Fibroblast of lung (primary cell): ENCODE measurements around the gene BTBD9. TPM values are rescaled to one million over a fixed set of nuclear protein-coding genes. Genes with fewer than 3 reads are reported as not detected.

Source experiments
- DNase-seq, 2 donors: peaks; one replicate each; pipeline versions ENCODE4 v3.0.0 to v3.0.0-alpha.2; 2010; ENCODE audit warnings: low read depth in 2 of 2
- H2AFZ ChIP-seq: 2 replicates; pipeline ENCODE4 v1.5.1; 2012; ENCODE audit warnings: low read length, control low read depth, inconsistent platforms
- H3K27ac ChIP-seq: 2 replicates; pipeline ENCODE4 v1.5.1; 2011; ENCODE audit warnings: low read length, control low read depth; ENCODE audit not compliant: insufficient read depth
- H3K27me3 ChIP-seq: 2 replicates; pipeline ENCODE4 v1.5.1; 2011; ENCODE audit warnings: mild to moderate bottlenecking, low read length; ENCODE audit not compliant: control insufficient read depth, insufficient read depth
- H3K36me3 ChIP-seq: 2 replicates; pipeline ENCODE4 v1.5.1; 2011; ENCODE audit warnings: low read length; ENCODE audit not compliant: control insufficient read depth, insufficient read depth
- H3K4me1 ChIP-seq: 2 replicates; pipeline ENCODE4 v1.5.1; 2011; ENCODE audit warnings: low read length; ENCODE audit not compliant: control insufficient read depth, insufficient read depth; ENCODE audit errors: extremely low read depth
- H3K4me2 ChIP-seq: 2 replicates; pipeline ENCODE4 v1.5.1; 2011; ENCODE audit warnings: low read length, control low read depth; ENCODE audit not compliant: insufficient read depth; ENCODE audit errors: extremely low read depth
- H3K4me3 ChIP-seq, 4 experiments: fragments of 200-600 bp in 1 of 4; sonication (generic) in 1 of 4; replicated peaks in 1 of 4; 2 replicates each; pipeline ENCODE4 v1.5.1; 2011 to 2016; ENCODE audit warnings: low read length in 4 of 4, low read depth in 3 of 4, mild to moderate bottlenecking in 3 of 4, control low read depth in 2 of 4, inconsistent platforms in 1 of 4, mixed read lengths in 1 of 4; ENCODE audit not compliant: insufficient read depth in 1 of 4; ENCODE audit errors: control extremely low read depth in 1 of 4
- H3K79me2 ChIP-seq: 2 replicates; pipeline ENCODE4 v1.5.1; 2012; ENCODE audit warnings: mild to moderate bottlenecking, low read length, inconsistent platforms; ENCODE audit not compliant: control insufficient read depth, insufficient read depth
- H3K9ac ChIP-seq: 2 replicates; pipeline ENCODE4 v1.5.1; 2011; ENCODE audit warnings: mild to moderate bottlenecking, low read length, control low read depth; ENCODE audit not compliant: insufficient read depth
- H3K9me3 ChIP-seq: 2 replicates; pipeline ENCODE4 v1.5.1; 2012; ENCODE audit warnings: low read depth, low read length; ENCODE audit not compliant: control insufficient read depth, insufficient read depth
- H4K20me1 ChIP-seq: 2 replicates; pipeline ENCODE4 v1.5.1; 2011; ENCODE audit warnings: low read length; ENCODE audit not compliant: control insufficient read depth, insufficient read depth; ENCODE audit errors: extremely low read depth
- CTCF ChIP-seq, 2 donors: IDR thresholded peaks in 1 of 2; conservative IDR thresholded peaks in 1 of 2; 1 replicate in 1 of 2; 2 replicates in 1 of 2; pipeline ENCODE4 v1.5.1; 2011 to 2012; ENCODE audit warnings: low read length in 2 of 2, control low read depth in 1 of 2, inconsistent platforms in 1 of 2, low read depth in 1 of 2, mild to moderate bottlenecking in 1 of 2
- EZH2 ChIP-seq: IDR thresholded peaks from 2 replicates; pipeline ENCODE4 v1.5.1; 2012; ENCODE audit warnings: low read length, control low read depth, mild to moderate bottlenecking; ENCODE audit errors: missing control alignments
- polyA plus RNA-seq, 2 donors: library from polyadenylated mRNA; depleted of rRNA in 1 of 2; stranded (reverse) in 1 of 2; unstranded in 1 of 2; fragments of >200 nt; gene quantifications; 2 replicates each; pipeline ENCODE4 v1.2.1, GENCODE V29; 2011 to 2012; ENCODE audit warnings: missing spikeins in 1 of 2
- total RNA-seq: library from RNA; depleted of rRNA; stranded (reverse); fragments of >200 nt; gene quantifications from 2 replicates; pipeline ENCODE4 v1.2.1, GENCODE V29; 2014

Gene BTBD9
- total and polyA plus RNA-seq, 2 donors (not counting 1 experiment from before 2014, with no cell fraction given) = 7.7 to 13.4 TPM

- H3K9ac ChIP-seq = no peak overlapping the region
- H3K4me3 ChIP-seq = no peak overlapping the region
- no peaks in the 10 kb centered on the region for H3K9me3 ChIP-seq
- no peak for DNase-seq
- no peaks in the 10 kb centered on the region for H4K20me1 ChIP-seq
- H3K36me3 ChIP-seq = no peaks in the 10 kb centered on the region
- no peak overlapping the region for H3K4me2 ChIP-seq
- H3K27ac ChIP-seq = no peak overlapping the region
- H3K27me3 ChIP-seq = no peaks in the 10 kb centered on the region
- H2AFZ ChIP-seq = no peak overlapping the region
- no peak for TF ChIP-seq CTCF (conservative IDR thresholded peaks at IDR 0.05 in 1 of 2, IDR thresholded peaks at IDR 0.05 in 1 of 2; ENCODE audit: low read depth in 1 of 2, low read length in 2 of 2)
- no peak for TF ChIP-seq EZH2
- H3K79me2 ChIP-seq = no peaks in the 10 kb centered on the region
- H3K4me1 ChIP-seq = peaks cover 3% of the 10 kb centered on the region
Observed at GRCh38 chr6:38552121-38552520, 87.6 kb downstream of the BTBD9 start.

GRCh38 chr6:38549795-38550194 lies 89.9 kb downstream of the BTBD9 start:
- Histone ChIP-seq H3K4me1 (peaks cover 1% of the 10 kb centered on the region), H3K4me3 (no peak overlapping the region), H3K27me3 (no peaks in the 10 kb centered on the region), H3K36me3 (no peaks in the 10 kb centered on the region), H3K9ac (no peak overlapping the region), H3K4me2 (no peak overlapping the region), H3K27ac (no peak overlapping the region), H3K9me3 (no peaks in the 10 kb centered on the region), H3K79me2 (no peaks in the 10 kb centered on the region), H2AFZ (no peak overlapping the region), H4K20me1 (no peaks in the 10 kb centered on the region)
- TF ChIP-seq CTCF (conservative IDR thresholded peaks at IDR 0.05 in 1 of 2, IDR thresholded peaks at IDR 0.05 in 1 of 2; ENCODE audit: low read depth in 1 of 2, low read length in 2 of 2) = no peak
- TF ChIP-seq EZH2 = no peak
- no peak for DNase-seq

GRCh38 chr6:38549180-38549579 lies 90.5 kb downstream of the BTBD9 start:
- Histone ChIP-seq H3K4me2 (no peak overlapping the region), H3K9me3 (no peaks in the 10 kb centered on the region), H4K20me1 (no peaks in the 10 kb centered on the region), H3K79me2 (no peaks in the 10 kb centered on the region), H3K36me3 (no peaks in the 10 kb centered on the region), H3K4me1 (no peaks in the 10 kb centered on the region), H2AFZ (no peak overlapping the region), H3K4me3 (no peak overlapping the region), H3K27me3 (no peaks in the 10 kb centered on the region), H3K9ac (no peak overlapping the region), H3K27ac (no peak overlapping the region)
- TF ChIP-seq EZH2 = no peak
- TF ChIP-seq CTCF (conservative IDR thresholded peaks at IDR 0.05 in 1 of 2, IDR thresholded peaks at IDR 0.05 in 1 of 2; ENCODE audit: low read depth in 1 of 2, low read length in 2 of 2) = no peak
- no peak for DNase-seq
